ENCODE results near the gene ZNF462.
"Not testable (repeated sequence)": the region's sequence is repeated elsewhere in the genome, so short reads cannot be mapped to it uniquely, and the experiment has no call there.

Gene ZNF462

DNA sequence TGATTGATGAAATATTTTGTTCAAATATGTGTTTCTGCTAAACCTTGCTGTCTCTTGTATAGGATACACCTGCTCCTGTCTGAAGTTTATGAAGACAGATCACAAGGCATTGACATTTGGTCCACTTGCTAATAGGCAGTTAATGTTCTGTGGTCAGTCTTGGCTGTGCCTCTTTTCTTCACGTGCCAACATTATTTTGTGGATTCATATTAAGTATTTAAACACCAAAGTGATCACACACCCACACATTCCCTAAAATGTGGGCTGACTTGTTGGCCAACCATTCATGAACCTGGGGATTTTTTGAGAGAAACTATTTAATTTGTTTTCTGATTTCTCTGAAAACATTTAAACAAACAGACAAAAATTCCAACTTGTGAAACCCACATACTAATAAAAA, 33.7 kb downstream of the ZNF462 start:
- H3K9me3 ChIP-seq (ENCODE audit: insufficient read depth, low read length) = no peaks in the 10 kb centered on the region
- H3K4me1 ChIP-seq (ENCODE audit: low read length) = no peaks in the 10 kb centered on the region
- no peak overlapping the region for H3K4me2 ChIP-seq (ENCODE audit: low read length)
- no peaks in the 10 kb centered on the region for H3K36me3 ChIP-seq (replicated peaks; ENCODE audit: low read depth, low read length)
- H3K4me3 ChIP-seq (ENCODE audit: low read length) = no peak overlapping the region
- H2AFZ ChIP-seq (ENCODE audit: low read depth, low read length) = no peak overlapping the region
- H3K79me2 ChIP-seq (ENCODE audit: low read length) = no peaks in the 10 kb centered on the region
- H4K20me1 ChIP-seq (ENCODE audit: insufficient read depth, low read length) = no peaks in the 10 kb centered on the region
- peaks cover 7% of the 10 kb centered on the region; the same call in 1 of the 2 replicates for H3K27me3 ChIP-seq (ENCODE audit: low read depth, low read length)
- TF ChIP-seq EZH2phosphoT487 (IDR thresholded peaks at IDR 0.05; ENCODE audit: low read depth) = no peak
- TF ChIP-seq, protein P1, sequence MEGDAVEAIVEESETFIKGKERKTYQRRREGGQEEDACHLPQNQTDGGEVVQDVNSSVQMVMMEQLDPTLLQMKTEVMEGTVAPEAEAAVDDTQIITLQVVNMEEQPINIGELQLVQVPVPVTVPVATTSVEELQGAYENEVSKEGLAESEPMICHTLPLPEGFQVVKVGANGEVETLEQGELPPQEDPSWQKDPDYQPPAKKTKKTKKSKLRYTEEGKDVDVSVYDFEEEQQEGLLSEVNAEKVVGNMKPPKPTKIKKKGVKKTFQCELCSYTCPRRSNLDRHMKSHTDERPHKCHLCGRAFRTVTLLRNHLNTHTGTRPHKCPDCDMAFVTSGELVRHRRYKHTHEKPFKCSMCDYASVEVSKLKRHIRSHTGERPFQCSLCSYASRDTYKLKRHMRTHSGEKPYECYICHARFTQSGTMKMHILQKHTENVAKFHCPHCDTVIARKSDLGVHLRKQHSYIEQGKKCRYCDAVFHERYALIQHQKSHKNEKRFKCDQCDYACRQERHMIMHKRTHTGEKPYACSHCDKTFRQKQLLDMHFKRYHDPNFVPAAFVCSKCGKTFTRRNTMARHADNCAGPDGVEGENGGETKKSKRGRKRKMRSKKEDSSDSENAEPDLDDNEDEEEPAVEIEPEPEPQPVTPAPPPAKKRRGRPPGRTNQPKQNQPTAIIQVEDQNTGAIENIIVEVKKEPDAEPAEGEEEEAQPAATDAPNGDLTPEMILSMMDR (IDR thresholded peaks at IDR 0.05; ENCODE audit: low read depth, low read length) = no peak
- no peak overlapping the region for H3K9ac ChIP-seq (ENCODE audit: low read length)
- no peak overlapping the region for H3K27ac ChIP-seq (ENCODE audit: low read length)

- Histone ChIP-seq H2AFZ (ENCODE audit: low read depth, low read length) (no peak overlapping the region), H3K9me3 (ENCODE audit: insufficient read depth, low read length) (no peaks in the 10 kb centered on the region), H3K79me2 (ENCODE audit: low read length) (no peaks in the 10 kb centered on the region), H3K27me3 (ENCODE audit: low read depth, low read length) (peaks cover 7% of the 10 kb centered on the region; the same call in 1 of the 2 replicates), H4K20me1 (ENCODE audit: insufficient read depth, low read length) (no peaks in the 10 kb centered on the region), H3K4me1 (ENCODE audit: low read length) (no peaks in the 10 kb centered on the region), H3K9ac (ENCODE audit: low read length) (no peak overlapping the region), H3K27ac (ENCODE audit: low read length) (no peak overlapping the region), H3K4me2 (ENCODE audit: low read length) (no peak overlapping the region), H3K36me3 (replicated peaks; ENCODE audit: low read depth, low read length) (no peaks in the 10 kb centered on the region), H3K4me3 (ENCODE audit: low read length) (no peak overlapping the region)
- TF ChIP-seq, protein P1 (IDR thresholded peaks at IDR 0.05; ENCODE audit: low read depth, low read length) = no peak
- TF ChIP-seq EZH2phosphoT487 (IDR thresholded peaks at IDR 0.05; ENCODE audit: low read depth) = no peak
These were observed 34.3 kb downstream of the ZNF462 start for GRCh38 chr9:106897236-106897635.

DNA sequence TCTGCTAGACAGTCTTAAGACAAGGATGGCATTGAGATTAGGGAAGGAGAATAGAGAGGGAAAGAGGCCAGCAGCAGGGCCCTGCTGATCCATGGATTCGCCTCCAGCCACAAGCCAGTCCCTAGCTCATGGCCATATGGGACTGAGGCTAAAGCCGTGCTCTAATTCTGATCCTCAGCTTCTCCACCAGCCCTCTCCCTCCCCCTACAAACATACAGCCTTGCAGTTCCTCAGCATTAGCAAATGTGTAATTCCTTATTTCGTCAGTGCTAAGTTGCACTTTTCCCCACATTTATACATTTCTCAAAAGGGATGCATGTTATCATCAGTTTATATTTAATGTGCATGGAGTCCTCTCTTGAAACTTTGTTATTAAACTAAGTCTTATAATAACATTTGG, 34.8 kb downstream of the ZNF462 start:
- no peaks in the 10 kb centered on the region for H3K4me1 ChIP-seq (ENCODE audit: low read length)
- no peak overlapping the region for H3K9ac ChIP-seq (ENCODE audit: low read length)
- no peaks in the 10 kb centered on the region for H4K20me1 ChIP-seq (ENCODE audit: insufficient read depth, low read length)
- peaks cover 7% of the 10 kb centered on the region; the same call in 1 of the 2 replicates for H3K27me3 ChIP-seq (ENCODE audit: low read depth, low read length)
- TF ChIP-seq, protein P1 (IDR thresholded peaks at IDR 0.05; ENCODE audit: low read depth, low read length) = no peak
- TF ChIP-seq EZH2phosphoT487 (IDR thresholded peaks at IDR 0.05; ENCODE audit: low read depth) = no peak
- no peaks in the 10 kb centered on the region for H3K36me3 ChIP-seq (replicated peaks; ENCODE audit: low read depth, low read length)
- no peak overlapping the region for H3K4me3 ChIP-seq (ENCODE audit: low read length)
- H2AFZ ChIP-seq (ENCODE audit: low read depth, low read length) = no peak overlapping the region
- no peak overlapping the region for H3K27ac ChIP-seq (ENCODE audit: low read length)
- H3K9me3 ChIP-seq (ENCODE audit: insufficient read depth, low read length) = no peaks in the 10 kb centered on the region
- no peaks in the 10 kb centered on the region for H3K79me2 ChIP-seq (ENCODE audit: low read length)
- no peak overlapping the region for H3K4me2 ChIP-seq (ENCODE audit: low read length)

- H3K4me3 ChIP-seq (ENCODE audit: low read length); H3K79me2 ChIP-seq (ENCODE audit: low read length); H4K20me1 ChIP-seq (ENCODE audit: insufficient read depth, low read length); H3K27ac ChIP-seq (ENCODE audit: low read length); H3K27me3 ChIP-seq (ENCODE audit: low read depth, low read length); H2AFZ ChIP-seq (ENCODE audit: low read depth, low read length); H3K36me3 ChIP-seq (replicated peaks; ENCODE audit: low read depth, low read length); H3K9me3 ChIP-seq (ENCODE audit: insufficient read depth, low read length); H3K4me1 ChIP-seq (ENCODE audit: low read length); H3K4me2 ChIP-seq (ENCODE audit: low read length); H3K9ac ChIP-seq (ENCODE audit: low read length): not testable (repeated sequence)
These were observed 37.6 kb downstream of the ZNF462 start for GRCh38 chr9:106900523-106900922.

DNA sequence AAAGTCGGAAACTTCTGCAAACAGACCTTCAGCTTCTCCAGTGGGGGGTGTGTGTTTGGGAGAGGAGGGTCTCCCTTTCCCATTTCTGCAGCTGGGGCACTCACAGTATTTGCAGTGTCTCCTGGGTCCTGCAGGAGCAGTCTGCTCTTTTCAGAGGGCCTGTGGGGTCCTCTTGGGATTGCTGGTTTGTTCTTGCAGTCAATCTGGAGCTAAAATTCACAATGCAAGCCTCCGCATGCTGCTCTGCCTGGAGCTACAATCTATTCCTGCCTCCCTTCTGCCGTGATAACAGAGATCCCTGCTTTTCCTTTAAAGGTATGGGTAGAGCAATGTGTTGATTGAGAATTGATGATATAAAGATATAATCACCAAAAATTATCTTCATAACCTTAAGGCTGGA, 43.2 kb downstream of the ZNF462 start:
- no peak for TF ChIP-seq EZH2phosphoT487 (IDR thresholded peaks at IDR 0.05; ENCODE audit: low read depth)
- TF ChIP-seq, protein P1 (IDR thresholded peaks at IDR 0.05; ENCODE audit: low read depth, low read length) = no peak
- H3K4me2 ChIP-seq (ENCODE audit: low read length) = no peak overlapping the region
- H3K36me3 ChIP-seq (replicated peaks; ENCODE audit: low read depth, low read length) = no peaks in the 10 kb centered on the region
- H3K79me2 ChIP-seq (ENCODE audit: low read length) = no peaks in the 10 kb centered on the region
- no peak overlapping the region for H2AFZ ChIP-seq (ENCODE audit: low read depth, low read length)
- no peak overlapping the region for H3K9ac ChIP-seq (ENCODE audit: low read length)
- H3K27me3 ChIP-seq (ENCODE audit: low read depth, low read length) = no peaks in the 10 kb centered on the region
- H3K27ac ChIP-seq (ENCODE audit: low read length) = no peak overlapping the region
- no peaks in the 10 kb centered on the region for H3K9me3 ChIP-seq (ENCODE audit: insufficient read depth, low read length)
- H3K4me3 ChIP-seq (ENCODE audit: low read length) = no peak overlapping the region
- no peaks in the 10 kb centered on the region for H3K4me1 ChIP-seq (ENCODE audit: low read length)
- H4K20me1 ChIP-seq (ENCODE audit: insufficient read depth, low read length) = no peaks in the 10 kb centered on the region
